Measurements from ENCODE around the gene MIAT. TPM values are rescaled to one million over a fixed set of nuclear protein-coding genes. Genes with fewer than 3 reads are reported as not detected.

MIAT gene
- total RNA-seq, 1 experiment from 2014 or later: 0.33 TPM

- no peaks in the 10 kb centered on the region for H3K4me1 ChIP-seq (ENCODE audit: control insufficient read depth, insufficient read depth, low read length)
- ATAC-seq (no peak), DNase-seq (ENCODE audit: low read depth, low spot score) (no peak)
- TF ChIP-seq POLR2AphosphoS5 (IDR thresholded peaks at IDR 0.05; ENCODE audit: low read depth, low read length): no peak
- no peak for TF ChIP-seq CTCF (IDR thresholded peaks at IDR 0.05)
- no peak for TF ChIP-seq TCF7L2 (IDR thresholded peaks at IDR 0.05; ENCODE audit: low read depth, low read length)
- no peak for TF ChIP-seq REST (IDR thresholded peaks at IDR 0.05; ENCODE audit: insufficient read depth in 1 of 2, low read depth in 2 of 2, low read length in 1 of 2)
- TF ChIP-seq SIN3A (IDR thresholded peaks at IDR 0.05; ENCODE audit: borderline replicate concordance, insufficient read depth, low read depth, low read length): no peak
- no peaks in the 10 kb centered on the region for H3K27me3 ChIP-seq (ENCODE audit: control insufficient read depth, insufficient read depth, low read length)
- no peak within 1 kb of the TSS for H3K27ac ChIP-seq (ENCODE audit: low read length)
- BruUV-seq (replicated peaks): no TSS peak
- no peaks in the 10 kb centered on the region for H3K9me3 ChIP-seq (ENCODE audit: control insufficient read depth, insufficient read depth, low read depth, low read length)
- H3K36me3 ChIP-seq (ENCODE audit: control insufficient read depth, insufficient read depth, low read length): no peaks in the 10 kb centered on the region
- intact Hi-C loops (cut with micrococcal nuclease; ENCODE audit: unreplicated experiment) (no loop called here), in situ Hi-C loops (cut with HindIII; ENCODE audit: low pct_unique_long_range_greater_than_20kb, low sequenced_read_pairs) (no loop called here)
- POLR2A ChIA-PET: no interaction called here
- H3K4me3 ChIP-seq (ENCODE audit: low read depth in 2 of 2, low read length in 2 of 2): no peak within 1 kb of the TSS
- CTCF ChIA-PET: no interaction called here
These were observed 39.9 kb upstream of the MIAT start, which contains the start of gene CRYBB1 for GRCh38 chr22:26617271-26618199. CRYBB1 (minus strand) TSS chr22:26618027; CDS start chr22:26616319, 1,708 bp downstream.

- POLR2A ChIA-PET: no interaction called here
- CTCF ChIA-PET: no interaction called here
- DNase-seq (ENCODE audit: low read depth, low spot score) (no peak), ATAC-seq (no peak)
- in situ Hi-C loops (cut with HindIII; ENCODE audit: low pct_unique_long_range_greater_than_20kb, low sequenced_read_pairs): no loop called here
- Histone ChIP-seq H3K36me3 (ENCODE audit: control insufficient read depth, insufficient read depth, low read length) (no peaks in the 10 kb centered on the region), H3K4me1 (ENCODE audit: control insufficient read depth, insufficient read depth, low read length) (no peaks in the 10 kb centered on the region), H3K9me3 (ENCODE audit: control insufficient read depth, insufficient read depth, low read depth, low read length) (no peaks in the 10 kb centered on the region), H3K4me3 (ENCODE audit: low read depth in 2 of 2, low read length in 2 of 2) (no peak overlapping the region), H3K27ac (ENCODE audit: low read length) (no peak overlapping the region), H3K27me3 (ENCODE audit: control insufficient read depth, insufficient read depth, low read length) (no peaks in the 10 kb centered on the region)
- intact Hi-C loops (cut with micrococcal nuclease; ENCODE audit: unreplicated experiment): no loop called here
- TF ChIP-seq CTCF (IDR thresholded peaks at IDR 0.05): no peak
- no peak for TF ChIP-seq SIN3A (IDR thresholded peaks at IDR 0.05; ENCODE audit: borderline replicate concordance, insufficient read depth, low read depth, low read length)
- no peak for TF ChIP-seq POLR2AphosphoS5 (IDR thresholded peaks at IDR 0.05; ENCODE audit: low read depth, low read length)
- TF ChIP-seq TCF7L2 (IDR thresholded peaks at IDR 0.05; ENCODE audit: low read depth, low read length): no peak
- no TSS peak for BruUV-seq (replicated peaks)
These were observed 38.9 kb upstream of the MIAT start for GRCh38 chr22:26618455-26618854.
